Lung (tissue), 12 donors: ENCODE results near the gene LIMCH1. TPM values are rescaled to one million over a fixed set of nuclear protein-coding genes. Genes with fewer than 3 reads are reported as not detected.
A peak's percentile ranks its signal among the peaks of the same experiment; 100 is the strongest.

Source experiments
- ATAC-seq: fragments of 200-7000 bp; cut with Tn5 transposase; one replicate; pipeline ENCODE4 v1.9.1; 2020; ENCODE audit warnings: moderate number of reproducible peaks; ENCODE audit not compliant: insufficient read depth, low FRiP score
- DNase-seq, 3 donors: peaks; one replicate each; pipeline ENCODE4 v3.0.0-alpha.2; 2013 to 2017
- H3K27ac ChIP-seq, 2 donors: one replicate each; pipeline ENCODE4 v1.5.1; 2013; ENCODE audit warnings: mild to moderate bottlenecking in 2 of 2, moderate library complexity in 2 of 2, control low read depth in 1 of 2, inconsistent platforms in 1 of 2, low read depth in 1 of 2, low read length in 1 of 2
- H3K27me3 ChIP-seq, 3 donors: one replicate each; pipeline ENCODE4 v1.5.1; 2013; ENCODE audit warnings: low read length in 2 of 3; ENCODE audit not compliant: control insufficient read depth in 3 of 3, insufficient read depth in 3 of 3
- H3K36me3 ChIP-seq, 4 donors: one replicate each; pipeline ENCODE4 v1.5.1; 2013; ENCODE audit warnings: low read length in 4 of 4, mild to moderate bottlenecking in 1 of 4, moderate library complexity in 1 of 4; ENCODE audit not compliant: control insufficient read depth in 4 of 4, insufficient read depth in 4 of 4
- H3K4me1 ChIP-seq, 5 donors: one replicate each; pipeline ENCODE4 v1.5.1; 2013; ENCODE audit warnings: low read length in 5 of 5, mild to moderate bottlenecking in 2 of 5, moderate library complexity in 1 of 5; ENCODE audit not compliant: control insufficient read depth in 5 of 5, insufficient read depth in 5 of 5
- H3K4me3 ChIP-seq: one replicate; pipeline ENCODE4 v1.5.1; 2013; ENCODE audit warnings: mild to moderate bottlenecking, control low read depth, moderate library complexity
- H3K9ac ChIP-seq, 2 donors: one replicate each; pipeline ENCODE4 v1.5.1; 2013; ENCODE audit warnings: low read length in 2 of 2, control low read depth in 1 of 2; ENCODE audit not compliant: insufficient read depth in 1 of 2
- H3K9me3 ChIP-seq, 4 donors: one replicate each; pipeline ENCODE4 v1.5.1; 2013; ENCODE audit warnings: low read length in 3 of 4, mild to moderate bottlenecking in 1 of 4, moderate library complexity in 1 of 4; ENCODE audit not compliant: control insufficient read depth in 4 of 4, insufficient read depth in 3 of 4
- CTCF ChIP-seq: IDR thresholded peaks from 2 replicates; pipeline ENCODE4 v1.5.1; 2012; ENCODE audit warnings: mild to moderate bottlenecking; ENCODE audit errors: control extremely low read depth, extremely low read depth
- WGBS, 2 donors: extraction: QIAGEN DNeasy Blood & Tissue Kit; methylation state at CpG; one replicate each; pipeline ENCODE4 v1.1.7; 2013; 5-methylcytosine and 5-hydroxymethylcytosine counted together
- polyA plus RNA-seq, 2 donors: library from polyadenylated mRNA; stranded (reverse); fragments of 200-250 nt; gene quantifications; one replicate each; pipeline ENCODE4 v1.2.1, GENCODE V29; 2013
- total RNA-seq, 2 donors: library from RNA; depleted of rRNA in 1 of 2; stranded (reverse); fragments of >200 nt in 1 of 2; gene quantifications; one replicate each; pipeline ENCODE4 v1.2.1, GENCODE V29; 2014 to 2021
- donor health status: control.
- donor health status: control.
- donor health status: Bipolar disorder and iron deficiency.
- donor health status: healthy.
- donor health status: DM: yes; HTN: yes; CAD: no.

The LIMCH1 gene
- total and polyA plus RNA-seq, 4 donors = 43.4 to 299 (median 128) TPM

- Histone ChIP-seq H3K9ac (no peak overlapping the region), H3K9me3 (no peaks in the 10 kb centered on the region), H3K4me3 (no peak overlapping the region), H3K27ac (peak overlapping the region in 1 of 2 donors; percentile 70), H3K36me3 (peaks cover 0 to 3% (median 0%) of the 10 kb centered on the region in 4 donors), H3K4me1 (peaks cover 6 to 42% (median 22%) of the 10 kb centered on the region in 5 donors), H3K27me3 (no peaks in the 10 kb centered on the region)
- no peak for TF ChIP-seq CTCF
- ATAC-seq = no peak
- WGBS, 2 donors = 29 to 34% methylated on average over 3 of the region's 3 CpGs
- peak in 2 of 3 donors; percentile 40 to 58 for DNase-seq
Measured at GRCh38 chr4:41590591-41590990, 52.6 kb downstream of the LIMCH1 start.

DNA sequence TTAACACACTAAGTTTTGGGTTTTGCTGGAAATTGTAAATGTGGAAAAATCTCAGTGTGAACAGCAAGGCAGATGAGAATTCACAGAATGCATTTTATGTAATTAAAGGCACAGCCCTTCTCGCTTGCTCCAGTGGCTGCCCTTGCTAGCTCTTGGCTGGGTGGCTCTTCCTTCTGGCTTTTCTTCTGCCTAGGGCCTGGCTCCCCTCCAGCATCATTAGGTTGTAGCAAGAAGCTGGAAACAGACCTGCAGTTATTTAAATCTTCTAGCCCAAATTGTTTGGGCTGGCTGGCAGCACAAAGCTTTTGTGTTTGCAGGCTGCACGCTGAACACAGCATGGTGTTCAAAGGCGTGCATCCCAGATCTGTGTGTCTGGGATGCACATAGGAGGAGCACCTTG is 56.5 kb downstream of the LIMCH1 start:
- H3K4me3 ChIP-seq = no peak overlapping the region
- H3K4me1 ChIP-seq = peaks cover 6 to 54% (median 23%) of the 10 kb centered on the region in 5 donors
- no peak overlapping the region for H3K9ac ChIP-seq
- DNase-seq (peak; percentile 50 to 82 (median 74)), ATAC-seq (no peak)
- H3K27me3 ChIP-seq = no peaks in the 10 kb centered on the region
- H3K27ac ChIP-seq = no peak overlapping the region
- H3K9me3 ChIP-seq = no peaks in the 10 kb centered on the region
- TF ChIP-seq CTCF = no peak
- no peaks in the 10 kb centered on the region for H3K36me3 ChIP-seq
- WGBS, 2 donors = 72 to 75% methylated on average over 3 of the region's 3 CpGs

DNA sequence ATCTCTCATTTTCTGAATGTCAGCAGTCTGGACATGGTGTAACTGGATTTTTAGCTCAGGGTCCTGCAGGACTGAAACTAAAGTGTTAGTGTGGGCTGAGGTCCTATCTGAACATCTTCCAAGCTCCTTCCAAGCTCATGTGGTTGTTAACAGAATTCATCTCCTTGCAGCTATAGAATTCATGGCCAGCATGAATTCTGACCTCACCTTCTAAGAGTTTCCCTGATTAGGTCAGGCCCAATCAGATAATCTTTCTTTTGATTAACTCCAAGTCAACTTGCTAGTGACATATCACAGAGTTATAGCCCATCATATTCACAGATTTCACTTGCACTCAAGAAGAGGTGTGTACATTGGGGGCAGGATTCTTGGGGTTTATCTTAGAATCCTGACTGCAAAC is 59.5 kb downstream of the LIMCH1 start:
- Histone ChIP-seq H3K36me3 (no peaks in the 10 kb centered on the region), H3K4me3 (no peak overlapping the region)
- DNase-seq = no peak

More for the DNA sequence above, 59.5 kb downstream of the LIMCH1 start:
- no peaks in the 10 kb centered on the region for H3K9me3 ChIP-seq
- no peaks in the 10 kb centered on the region for H3K27me3 ChIP-seq
- no peak overlapping the region for H3K27ac ChIP-seq
- H3K4me1 ChIP-seq = peaks cover 1 to 62% (median 21%) of the 10 kb centered on the region in 5 donors
- ATAC-seq = no peak
- H3K9ac ChIP-seq = no peak overlapping the region
- no peak for TF ChIP-seq CTCF
